Measurements from ENCODE around the gene ZCCHC7.
"Not testable (repeated sequence)": the region's sequence is repeated elsewhere in the genome, so short reads cannot be mapped to it uniquely, and the experiment has no call there.

ZCCHC7 gene

GRCh38 chr9:37301042-37301853, 180.9 kb downstream of the ZCCHC7 start:
- DNase-seq: peak; percentile 28

GRCh38 chr9:37301854-37302172, 181.4 kb downstream of the ZCCHC7 start:
- no peak for DNase-seq

GRCh38 chr9:37302277-37302676, 181.9 kb downstream of the ZCCHC7 start:
- DNase-seq: peak; percentile 36

- not testable (repeated sequence) for DNase-seq
Measured at GRCh38 chr9:37303272-37303671, 182.9 kb downstream of the ZCCHC7 start.

GRCh38 chr9:37309136-37309535, 188.8 kb downstream of the ZCCHC7 start:
- DNase-seq: peak; percentile 42

GRCh38 chr9:37311938-37312708, 191.7 kb downstream of the ZCCHC7 start:
- no peak for DNase-seq

GRCh38 chr9:37324261-37324683, 203.9 kb downstream of the ZCCHC7 start:
- DNase-seq: no peak

GRCh38 chr9:37324691-37325490, 204.5 kb downstream of the ZCCHC7 start:
- DNase-seq: no peak

- no peak for DNase-seq
Measured at GRCh38 chr9:37325778-37326177, 205.4 kb downstream of the ZCCHC7 start.

- no peak for DNase-seq
Measured at GRCh38 chr9:37327553-37327952, 207.2 kb downstream of the ZCCHC7 start.

GRCh38 chr9:37328556-37329227, 208.3 kb downstream of the ZCCHC7 start:
- DNase-seq: no peak

- DNase-seq: no peak
Measured at GRCh38 chr9:37329576-37329975, 209.2 kb downstream of the ZCCHC7 start.

GRCh38 chr9:37331871-37332270, 211.5 kb downstream of the ZCCHC7 start:
- DNase-seq: no peak

- DNase-seq: no peak
Measured at GRCh38 chr9:37332578-37332977, 212.2 kb downstream of the ZCCHC7 start.

- DNase-seq: no peak
Measured at GRCh38 chr9:37333288-37333687, 212.9 kb downstream of the ZCCHC7 start.

GRCh38 chr9:37335238-37335637, 214.9 kb downstream of the ZCCHC7 start:
- DNase-seq: no peak

- DNase-seq: no peak
Measured at GRCh38 chr9:37336150-37336549, 215.8 kb downstream of the ZCCHC7 start.

GRCh38 chr9:37337301-37337890, 217.0 kb downstream of the ZCCHC7 start:
- no peak for DNase-seq

- no peak for DNase-seq
Measured at GRCh38 chr9:37338218-37338617, 217.8 kb downstream of the ZCCHC7 start.

GRCh38 chr9:37339923-37340322, 219.5 kb downstream of the ZCCHC7 start:
- DNase-seq: no peak

- no peak for DNase-seq
Measured at GRCh38 chr9:37340961-37341360, 220.6 kb downstream of the ZCCHC7 start.

- DNase-seq: no peak
Measured at GRCh38 chr9:37341704-37342103, 221.3 kb downstream of the ZCCHC7 start.
